Activated naive CD4-positive, alpha-beta T cell treated with anti-CD3 and anti-CD28 coated beads, Interleukin-2, amount 50 U/mL, for 24 hours (primary cell): ENCODE measurements around the gene KPNA4.
"Not testable (repeated sequence)": the region's sequence is repeated elsewhere in the genome, so short reads cannot be mapped to it uniquely, and the experiment has no call there.

ENCODE experiments used
- H3K27ac Mint-ChIP-seq: one replicate; pipeline ENCODE4 v1.8.0; 2021; ENCODE audit warnings: mild to moderate bottlenecking, mixed read lengths
- H3K27me3 Mint-ChIP-seq: one replicate; pipeline ENCODE4 v1.8.0; 2021; ENCODE audit warnings: mixed read lengths
- H3K36me3 Mint-ChIP-seq: one replicate; pipeline ENCODE4 v1.8.0; 2021; ENCODE audit warnings: mixed read lengths
- H3K4me1 Mint-ChIP-seq: one replicate; pipeline ENCODE4 v1.8.0; 2021; ENCODE audit warnings: mixed read lengths
- H3K4me3 Mint-ChIP-seq: one replicate; pipeline ENCODE4 v1.8.0; 2021; ENCODE audit warnings: mild to moderate bottlenecking, mixed read lengths
- H3K9me3 Mint-ChIP-seq: one replicate; pipeline ENCODE4 v1.8.0; 2021; ENCODE audit warnings: mixed read lengths

KPNA4 gene

DNA sequence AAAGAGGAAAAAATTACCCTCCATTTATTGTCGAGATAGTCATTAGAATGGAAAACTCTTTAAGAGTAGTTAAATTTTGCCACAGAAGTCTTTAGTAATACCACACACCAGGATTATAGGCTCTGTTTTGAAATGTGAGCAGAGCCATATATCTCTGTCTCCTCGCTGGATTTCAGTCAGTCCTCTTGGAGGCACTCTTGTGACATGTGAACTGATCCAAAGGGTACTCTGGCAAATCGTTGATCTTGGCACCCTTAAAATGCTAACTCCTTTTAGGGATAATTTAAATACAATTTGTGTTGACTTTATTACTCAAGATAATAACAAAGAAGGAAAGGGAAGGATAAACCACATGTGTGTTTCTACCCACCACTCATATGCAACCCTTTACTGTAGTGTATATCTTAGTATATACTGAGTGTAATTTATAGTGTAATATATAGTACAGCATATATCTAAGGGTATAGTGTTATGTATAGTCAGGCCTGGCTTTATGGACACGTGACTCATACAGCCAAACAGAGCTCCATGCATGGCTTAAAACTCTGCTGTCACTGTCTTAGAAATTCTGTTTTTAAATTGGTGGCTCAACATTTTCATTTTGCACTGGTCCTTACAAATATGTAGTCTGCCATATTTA, 12.3 kb upstream of the KPNA4 start:
- peaks cover 29% of the 10 kb centered on the region for H3K27me3 Mint-ChIP-seq
- H3K36me3 Mint-ChIP-seq: peaks cover 11% of the 10 kb centered on the region
- no peak overlapping the region for H3K4me3 Mint-ChIP-seq
- H3K27ac Mint-ChIP-seq: no peak overlapping the region
- peaks cover 15% of the 10 kb centered on the region for H3K9me3 Mint-ChIP-seq
- no peaks in the 10 kb centered on the region for H3K4me1 Mint-ChIP-seq

DNA sequence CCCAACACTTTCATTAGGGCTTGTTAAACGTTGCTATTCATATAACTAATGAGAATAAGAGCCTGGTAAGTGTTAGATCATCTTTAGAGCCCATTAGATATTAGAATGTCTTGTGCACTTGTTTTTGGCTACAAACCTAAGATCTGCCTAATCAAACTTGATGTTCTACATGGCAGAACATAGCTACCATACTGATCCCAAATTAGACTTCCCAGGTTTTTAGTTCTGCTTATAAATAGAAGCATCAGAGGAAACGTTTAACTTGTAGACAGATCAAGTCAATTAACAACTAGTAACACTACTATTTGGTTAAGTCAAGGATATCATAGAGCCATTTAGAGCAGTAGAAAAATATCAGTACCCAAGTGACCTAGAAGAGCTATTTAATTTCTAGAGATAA, 11.7 kb upstream of the KPNA4 start:
- H3K4me3 Mint-ChIP-seq: no peak overlapping the region
- H3K9me3 Mint-ChIP-seq: peaks cover 15% of the 10 kb centered on the region
- H3K4me1 Mint-ChIP-seq: no peaks in the 10 kb centered on the region
- H3K27ac Mint-ChIP-seq: no peak overlapping the region
- peaks cover 29% of the 10 kb centered on the region for H3K27me3 Mint-ChIP-seq
- peaks cover 11% of the 10 kb centered on the region for H3K36me3 Mint-ChIP-seq

- peaks cover 25% of the 10 kb centered on the region for H3K27me3 Mint-ChIP-seq
- no peak overlapping the region for H3K27ac Mint-ChIP-seq
- no peaks in the 10 kb centered on the region for H3K4me1 Mint-ChIP-seq
- H3K4me3 Mint-ChIP-seq: no peak overlapping the region
- peaks cover 11% of the 10 kb centered on the region for H3K9me3 Mint-ChIP-seq
- peaks cover 7% of the 10 kb centered on the region for H3K36me3 Mint-ChIP-seq
Observed at GRCh38 chr3:160576621-160577020, 11.2 kb upstream of the KPNA4 start.

DNA sequence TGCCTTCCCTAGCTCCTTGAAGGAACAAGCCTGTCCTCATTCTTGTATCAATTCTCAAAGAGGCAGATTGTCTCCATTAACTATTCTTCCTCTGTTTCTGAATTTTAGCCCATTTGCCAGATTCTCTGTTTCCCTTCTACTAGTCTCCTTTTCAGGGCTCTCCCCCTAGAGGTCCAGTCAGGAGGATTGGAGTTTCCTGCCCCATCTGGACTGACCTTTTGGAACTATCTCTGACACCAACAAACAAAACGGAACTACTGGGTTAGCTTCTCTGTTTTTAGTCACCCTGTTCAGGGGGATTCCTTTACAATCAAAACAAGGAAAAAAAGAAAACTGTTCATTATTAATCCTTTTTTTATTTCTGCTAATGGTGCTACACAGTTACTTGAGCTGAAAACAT, 10.2 kb upstream of the KPNA4 start:
- H3K4me3 Mint-ChIP-seq: no peak overlapping the region
- peaks cover 2% of the 10 kb centered on the region for H3K36me3 Mint-ChIP-seq
- H3K27ac Mint-ChIP-seq: no peak overlapping the region
- H3K9me3 Mint-ChIP-seq: peaks cover 4% of the 10 kb centered on the region
- H3K4me1 Mint-ChIP-seq: no peaks in the 10 kb centered on the region
- H3K27me3 Mint-ChIP-seq: peaks cover 21% of the 10 kb centered on the region

- Mint-ChIP-seq H3K4me1 (no peaks in the 10 kb centered on the region), H3K4me3 (no peak overlapping the region), H3K27ac (no peak overlapping the region), H3K27me3 (peaks cover 18% of the 10 kb centered on the region), H3K36me3 (peaks cover 2% of the 10 kb centered on the region), H3K9me3 (no peaks in the 10 kb centered on the region)
Observed at GRCh38 chr3:160574636-160575035, 9.3 kb upstream of the KPNA4 start.

DNA sequence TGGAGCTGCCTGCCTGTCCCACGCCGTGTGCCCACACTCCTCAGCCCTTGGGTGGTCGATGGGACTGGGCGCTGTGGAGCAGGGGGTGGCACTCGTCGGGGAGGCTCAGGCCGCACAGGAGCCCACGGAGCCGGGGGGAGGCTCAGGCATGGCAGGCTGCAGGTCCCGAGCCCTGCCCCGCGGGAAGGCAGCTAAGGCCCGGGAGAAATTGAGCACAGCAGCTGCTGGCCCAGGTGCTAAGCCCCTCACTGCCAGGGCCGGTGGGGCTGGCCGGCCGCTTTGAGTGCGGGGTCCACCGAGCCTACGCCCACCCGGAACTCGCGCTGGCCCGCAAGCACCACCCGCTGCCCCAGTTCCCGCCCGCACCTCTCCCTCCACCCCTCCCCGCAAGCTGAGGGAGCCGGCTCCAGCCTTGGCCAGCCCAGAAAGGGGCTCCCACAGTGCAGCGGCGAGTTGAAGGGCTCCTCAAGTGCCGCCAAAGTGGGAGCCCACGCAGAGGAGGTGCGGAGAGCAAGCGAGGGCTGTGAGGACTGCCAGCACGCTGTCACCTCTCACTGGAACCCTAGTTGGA, 8.7 kb upstream of the KPNA4 start:
- peaks cover 18% of the 10 kb centered on the region for H3K27me3 Mint-ChIP-seq
- not testable (repeated sequence) for H3K27ac Mint-ChIP-seq, H3K4me3 Mint-ChIP-seq, H3K4me1 Mint-ChIP-seq, H3K9me3 Mint-ChIP-seq, H3K36me3 Mint-ChIP-seq

DNA sequence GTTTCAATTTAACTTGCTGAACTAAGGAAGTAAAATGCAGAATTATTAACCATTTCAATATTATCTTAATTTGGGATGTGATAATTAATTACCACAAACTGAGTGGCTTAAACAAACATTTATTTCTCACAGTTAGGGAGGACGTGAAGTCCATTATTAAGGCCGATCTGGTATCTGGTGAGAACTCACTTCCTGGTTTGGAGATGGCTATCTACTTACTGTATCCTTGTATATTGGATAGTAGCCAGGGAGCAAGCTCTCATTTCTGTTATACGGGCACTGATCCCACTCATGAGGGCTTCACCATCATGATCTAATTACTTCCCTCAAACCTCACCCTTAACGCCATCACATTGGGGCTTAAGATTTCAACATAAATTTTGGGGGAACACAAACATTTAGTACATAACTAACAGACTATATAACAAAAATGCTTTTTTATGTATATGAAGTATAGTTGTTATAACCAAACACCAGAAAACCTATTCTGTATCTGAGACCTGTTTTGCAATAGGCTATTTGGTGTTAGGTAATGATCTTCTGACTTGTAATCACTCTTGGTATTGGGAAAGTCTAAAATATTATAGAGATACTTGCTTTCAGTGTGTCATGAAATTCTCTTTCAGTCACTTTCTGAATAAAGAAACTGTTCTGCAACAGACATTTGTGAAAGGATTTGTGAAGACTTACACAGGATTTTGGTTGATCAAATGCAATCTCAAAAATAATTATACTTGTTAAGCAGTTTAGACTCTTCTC, 4.7 kb upstream of the KPNA4 start:
- Mint-ChIP-seq H3K4me3 (no peak overlapping the region), H3K27me3 (no peaks in the 10 kb centered on the region), H3K36me3 (peaks cover 20% of the 10 kb centered on the region), H3K27ac (no peak overlapping the region), H3K4me1 (peaks cover 15% of the 10 kb centered on the region), H3K9me3 (no peaks in the 10 kb centered on the region)

GRCh38 chr3:160568989-160569388, 3.6 kb upstream of the KPNA4 start:
- peaks cover 17% of the 10 kb centered on the region for H3K4me1 Mint-ChIP-seq
- no peak overlapping the region for H3K4me3 Mint-ChIP-seq
- H3K27me3 Mint-ChIP-seq: no peaks in the 10 kb centered on the region
- no peak overlapping the region for H3K27ac Mint-ChIP-seq
- H3K9me3 Mint-ChIP-seq: no peaks in the 10 kb centered on the region
- peaks cover 24% of the 10 kb centered on the region for H3K36me3 Mint-ChIP-seq

DNA sequence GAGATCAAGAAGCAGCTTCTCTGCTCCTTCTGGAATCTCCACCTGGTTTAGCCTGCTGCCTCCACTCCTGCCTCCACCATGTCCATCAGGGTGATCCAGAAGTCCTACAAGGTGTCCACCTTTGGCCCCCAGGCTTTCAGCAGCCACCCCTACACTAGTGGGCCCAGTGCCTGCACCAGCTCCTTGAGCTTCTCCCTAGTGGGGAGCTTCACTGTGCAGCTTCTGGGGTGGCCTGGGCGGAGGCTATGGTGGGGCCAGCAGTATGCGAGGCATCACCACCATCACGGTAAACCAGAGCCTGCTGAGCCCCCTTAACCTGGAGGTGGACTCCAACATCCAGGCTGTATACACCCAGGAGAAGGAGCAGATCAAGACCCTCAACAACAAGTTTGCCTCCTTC, 2.4 kb upstream of the KPNA4 start:
- H3K27ac Mint-ChIP-seq: no peak overlapping the region
- H3K36me3 Mint-ChIP-seq: peaks cover 31% of the 10 kb centered on the region
- H3K27me3 Mint-ChIP-seq: no peaks in the 10 kb centered on the region
- H3K4me3 Mint-ChIP-seq: no peak overlapping the region
- H3K4me1 Mint-ChIP-seq: peaks cover 30% of the 10 kb centered on the region
- H3K9me3 Mint-ChIP-seq: no peaks in the 10 kb centered on the region

DNA sequence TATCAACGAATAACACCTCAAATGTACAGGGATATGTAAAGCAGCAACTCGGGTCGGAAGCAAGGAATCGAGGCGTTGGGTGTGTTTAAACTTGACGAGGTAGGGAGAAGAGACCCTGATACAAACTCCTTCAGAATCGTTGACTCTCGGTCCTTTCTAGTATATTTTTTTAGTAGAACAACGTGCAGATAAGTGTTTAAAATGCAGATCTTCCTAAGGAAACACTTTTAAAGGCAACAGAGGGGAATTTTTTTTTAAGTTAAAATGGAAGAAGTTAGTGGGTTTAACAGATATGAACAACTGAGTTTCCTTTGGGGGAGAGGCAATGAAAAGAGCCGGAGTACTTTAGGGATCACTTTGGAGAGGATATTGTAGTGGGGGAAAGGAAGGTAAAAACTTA, 1.1 kb upstream of the KPNA4 start:
- peaks cover 42% of the 10 kb centered on the region for H3K4me1 Mint-ChIP-seq
- H3K27me3 Mint-ChIP-seq: no peaks in the 10 kb centered on the region
- H3K36me3 Mint-ChIP-seq: peaks cover 33% of the 10 kb centered on the region
- peak overlapping the region; percentile 95 for H3K4me3 Mint-ChIP-seq
- peak overlapping the region; percentile 99 for H3K27ac Mint-ChIP-seq
- no peaks in the 10 kb centered on the region for H3K9me3 Mint-ChIP-seq

DNA sequence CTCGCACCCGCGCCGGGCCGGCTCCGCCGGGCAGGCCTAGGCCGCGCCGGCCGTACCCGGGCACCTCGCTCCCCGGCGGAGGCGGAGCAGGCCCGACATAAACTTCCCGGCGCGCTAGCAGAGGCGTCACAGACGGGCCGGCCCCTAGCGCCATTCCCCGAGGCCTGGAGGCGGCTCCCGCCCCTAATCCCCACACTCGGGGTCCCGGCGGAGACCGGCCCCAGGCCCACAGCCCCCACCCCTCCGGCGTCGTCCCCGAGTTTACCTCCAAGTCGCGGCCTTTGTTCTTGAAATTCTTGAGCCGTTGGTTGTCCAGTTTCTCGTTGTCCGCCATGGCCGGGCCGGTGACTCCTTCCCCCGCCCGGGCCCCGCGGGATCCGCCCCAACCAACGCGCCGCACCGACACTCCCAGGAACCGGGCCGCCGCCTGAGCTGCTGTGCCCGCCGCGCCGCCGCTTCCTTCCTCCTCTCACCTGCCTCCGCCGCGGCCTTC, 376 bp downstream of the KPNA4 start:
- Mint-ChIP-seq H3K4me3 (peak overlapping the region; percentile 95), H3K4me1 (peaks cover 55% of the 10 kb centered on the region), H3K27ac (peak overlapping the region; percentile 35), H3K27me3 (no peaks in the 10 kb centered on the region), H3K9me3 (no peaks in the 10 kb centered on the region), H3K36me3 (peaks cover 32% of the 10 kb centered on the region)

DNA sequence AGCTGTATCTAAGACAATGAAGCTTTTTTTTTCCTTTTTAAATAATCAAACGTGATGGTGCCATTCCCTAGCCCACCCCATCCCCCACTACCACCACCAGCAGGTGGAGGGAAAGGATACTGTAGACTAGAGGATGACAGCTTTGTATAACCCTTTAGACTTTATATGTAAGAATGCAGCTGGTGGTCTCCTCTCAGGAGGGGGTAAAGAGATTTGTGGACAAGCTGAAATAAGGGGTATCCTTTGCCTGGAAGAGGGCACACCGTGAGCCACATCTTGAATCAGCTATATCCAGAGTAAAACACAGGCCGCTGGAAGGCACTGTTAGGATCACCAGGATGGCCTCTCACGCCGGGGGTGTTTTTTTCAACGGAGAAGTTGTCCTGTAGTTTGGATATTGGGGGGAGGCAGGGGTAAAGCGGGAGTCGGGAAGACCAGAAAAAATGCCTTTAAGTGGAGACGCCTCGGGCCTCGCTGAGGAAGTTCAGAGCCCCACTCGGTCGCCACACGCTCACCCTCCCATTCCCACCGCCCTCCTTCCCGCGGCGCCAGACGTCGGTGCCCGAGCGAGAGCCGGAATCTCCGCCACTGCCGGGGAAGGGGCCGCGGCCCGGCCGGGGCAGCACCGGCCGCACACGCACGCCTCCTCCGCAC, 986 bp downstream of the KPNA4 start:
- Mint-ChIP-seq H3K27me3 (no peaks in the 10 kb centered on the region), H3K9me3 (no peaks in the 10 kb centered on the region), H3K27ac (peak overlapping the region; percentile 97), H3K4me1 (peaks cover 61% of the 10 kb centered on the region), H3K4me3 (peak overlapping the region; percentile 97), H3K36me3 (peaks cover 31% of the 10 kb centered on the region)

DNA sequence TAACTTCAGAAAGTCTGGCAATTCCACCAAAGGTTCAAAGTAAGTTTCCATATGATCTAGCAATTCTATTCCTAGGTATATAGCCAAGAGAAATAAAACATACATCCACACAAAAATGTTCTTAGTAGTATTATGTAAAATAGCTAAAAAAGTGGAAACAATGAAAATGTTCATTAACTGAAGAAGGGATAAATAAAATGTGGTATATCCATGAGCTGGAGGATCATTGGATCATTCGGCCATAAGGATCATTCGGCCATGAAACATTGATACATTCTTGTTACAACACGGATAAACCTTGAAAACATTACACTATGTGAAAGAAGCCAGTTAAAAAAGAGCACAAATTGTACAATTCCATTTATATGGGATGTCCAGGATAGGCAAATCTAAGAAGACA, 2.4 kb downstream of the KPNA4 start:
- Mint-ChIP-seq H3K36me3 (peaks cover 23% of the 10 kb centered on the region), H3K27ac (no peak overlapping the region), H3K4me3 (peak overlapping the region; percentile 97), H3K9me3 (no peaks in the 10 kb centered on the region), H3K4me1 (peaks cover 71% of the 10 kb centered on the region), H3K27me3 (no peaks in the 10 kb centered on the region)

GRCh38 chr3:160557571-160557970, 7.8 kb downstream of the KPNA4 start:
- Mint-ChIP-seq H3K27ac (no peak overlapping the region), H3K4me3 (no peak overlapping the region), H3K27me3 (no peaks in the 10 kb centered on the region), H3K36me3 (peaks cover 3% of the 10 kb centered on the region), H3K9me3 (no peaks in the 10 kb centered on the region), H3K4me1 (peaks cover 71% of the 10 kb centered on the region)

GRCh38 chr3:160556141-160556540, 9.2 kb downstream of the KPNA4 start:
- Mint-ChIP-seq H3K27me3 (no peaks in the 10 kb centered on the region), H3K9me3 (no peaks in the 10 kb centered on the region), H3K36me3 (peaks cover 12% of the 10 kb centered on the region), H3K4me3 (no peak overlapping the region), H3K4me1 (peaks cover 70% of the 10 kb centered on the region), H3K27ac (no peak overlapping the region)

DNA sequence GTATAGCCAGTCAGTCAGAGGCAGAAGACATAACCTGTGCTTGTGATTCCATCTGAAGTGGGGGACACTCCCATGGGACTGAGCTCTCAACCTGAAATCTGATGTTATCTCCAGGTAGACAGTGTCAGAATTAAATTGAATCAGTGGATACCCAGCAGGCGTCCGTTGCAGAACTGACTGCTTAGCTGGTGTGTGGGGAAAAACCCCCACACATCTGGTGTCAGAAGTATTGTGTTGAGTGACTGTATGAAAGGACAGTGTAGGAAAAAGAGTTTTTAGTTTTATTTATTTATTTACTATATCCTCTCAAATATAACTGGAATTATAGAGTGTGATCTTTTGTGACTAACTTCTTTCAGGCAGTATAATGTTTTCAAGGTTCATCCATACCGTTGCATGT, 10.4 kb downstream of the KPNA4 start:
- Mint-ChIP-seq H3K4me1 (peaks cover 71% of the 10 kb centered on the region), H3K36me3 (peaks cover 21% of the 10 kb centered on the region), H3K27me3 (no peaks in the 10 kb centered on the region), H3K27ac (no peak overlapping the region), H3K9me3 (no peaks in the 10 kb centered on the region), H3K4me3 (no peak overlapping the region)
